CD4-positive, CD25-positive, alpha-beta regulatory T cell (primary cell): ENCODE data around the gene TMEM144. TPM values are rescaled to one million over a fixed set of nuclear protein-coding genes. Genes with fewer than 3 reads are reported as not detected.

ENCODE experiments used
- ATAC-seq, 2 donors: fragments of 150-1000 bp; cut with Tn5 transposase; one replicate each; pipeline ENCODE4 v1.10.0; 2021; ENCODE audit warnings: low read depth in 2 of 2, moderate number of reproducible peaks in 2 of 2, moderate library complexity in 1 of 2
- DNase-seq, 3 donors: peaks; one replicate each; pipeline versions ENCODE4 v3.0.0 to v3.0.0-alpha.2; 2012 to 2022; ENCODE audit warnings: mixed read lengths in 1 of 3
- H3K27ac ChIP-seq: one replicate; pipeline ENCODE4 v1.7.0; 2013; ENCODE audit warnings: mild to moderate bottlenecking, low read length; ENCODE audit not compliant: insufficient read depth, poor library complexity, severe bottlenecking
- H3K27me3 ChIP-seq: one replicate; pipeline ENCODE4 v1.7.0; 2013; ENCODE audit warnings: low read length; ENCODE audit not compliant: control insufficient read depth, insufficient read depth
- H3K36me3 ChIP-seq: one replicate; pipeline ENCODE4 v1.7.0; 2013; ENCODE audit warnings: mild to moderate bottlenecking, low read length, moderate library complexity; ENCODE audit not compliant: control insufficient read depth, insufficient read depth
- H3K4me1 ChIP-seq: 2 replicates; pipeline ENCODE4 v1.7.0; 2013; ENCODE audit warnings: mild to moderate bottlenecking, low read length; ENCODE audit not compliant: insufficient read depth, control insufficient read depth, poor library complexity, severe bottlenecking
- H3K4me3 ChIP-seq: one replicate; pipeline ENCODE4 v1.7.0; 2013; ENCODE audit warnings: low read depth, mild to moderate bottlenecking, low read length, moderate library complexity
- H3K9me3 ChIP-seq, 2 experiments: 1 replicate in 1 of 2; 2 replicates in 1 of 2; pipeline ENCODE4 v1.7.0; 2013; ENCODE audit warnings: low read length in 2 of 2, mild to moderate bottlenecking in 1 of 2, moderate library complexity in 1 of 2; ENCODE audit not compliant: control insufficient read depth in 2 of 2
- H3K27ac Mint-ChIP-seq, 3 donors: one replicate each; pipeline ENCODE4 v1.8.0; 2020 to 2022; ENCODE audit warnings: mild to moderate bottlenecking in 3 of 3, mixed read lengths in 3 of 3, moderate library complexity in 2 of 3
- H3K27me3 Mint-ChIP-seq: one replicate; pipeline ENCODE4 v1.8.0; 2022; ENCODE audit warnings: mild to moderate bottlenecking, mixed read lengths
- H3K36me3 Mint-ChIP-seq: one replicate; pipeline ENCODE4 v1.8.0; 2020; ENCODE audit warnings: mixed read lengths
- H3K4me1 Mint-ChIP-seq, 4 donors: one replicate each; pipeline ENCODE4 v1.8.0; 2020 to 2022; ENCODE audit warnings: mixed read lengths in 4 of 4, mild to moderate bottlenecking in 1 of 4
- H3K4me3 Mint-ChIP-seq, 4 donors: one replicate each; pipeline ENCODE4 v1.8.0; 2020 to 2022; ENCODE audit warnings: mild to moderate bottlenecking in 4 of 4, mixed read lengths in 4 of 4, moderate library complexity in 3 of 4
- H3K9me3 Mint-ChIP-seq, 7 donors: one replicate each; pipeline ENCODE4 v1.8.0; 2020 to 2022; ENCODE audit warnings: mixed read lengths in 7 of 7, mild to moderate bottlenecking in 3 of 7, moderate library complexity in 2 of 7
- polyA plus RNA-seq, 4 donors: library from polyadenylated mRNA; unstranded; fragments of 300-500 nt; fragmentation: Illumina TruSeq; gene quantifications; one replicate each; pipeline ENCODE4 v1.2.3, GENCODE V29; 2021
- total RNA-seq: library from RNA; stranded (reverse); gene quantifications from one replicate; pipeline ENCODE4 v1.2.3, GENCODE V29; 2022

Gene TMEM144
- total and polyA plus RNA-seq, 5 donors from 2014 or later, result not detected

DNA sequence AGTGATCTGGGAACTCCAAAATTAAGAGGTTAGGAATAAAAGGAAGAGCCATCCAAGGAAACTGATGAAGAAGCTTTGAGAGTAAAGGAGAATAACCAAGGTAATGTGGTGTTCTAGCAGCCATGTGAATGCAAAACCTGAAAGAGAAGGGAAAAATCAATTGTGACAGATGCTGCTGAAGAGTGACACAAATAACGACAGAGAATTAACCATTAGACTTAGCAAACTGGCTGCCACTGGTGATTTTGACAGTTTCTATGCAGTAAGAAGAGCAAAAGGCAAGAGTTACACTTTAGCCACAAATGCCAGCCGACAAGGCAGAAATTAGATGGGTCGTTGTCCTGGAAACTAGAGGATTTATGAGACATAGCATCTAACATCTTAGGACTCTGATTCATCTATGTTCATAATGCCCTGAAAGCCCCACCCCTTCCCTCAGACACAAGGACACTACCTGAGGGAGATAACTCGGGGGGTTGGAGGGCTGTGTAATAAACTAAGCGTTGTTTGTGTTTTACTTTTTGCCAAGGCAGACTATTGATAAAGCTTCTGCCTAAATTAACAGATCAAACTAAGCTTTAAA, 13.0 kb upstream of the TMEM144 start:
- Mint-ChIP-seq H3K27me3 (no peaks in the 10 kb centered on the region), H3K4me1 (no peaks in the 10 kb centered on the region), H3K27ac (no peak overlapping the region), H3K4me3 (no peak overlapping the region), H3K36me3 (no peaks in the 10 kb centered on the region), H3K9me3 (peaks cover 0 to 2% (median 0%) of the 10 kb centered on the region in 7 donors)
- no peak overlapping the region for H3K27ac ChIP-seq
- no peaks in the 10 kb centered on the region for H3K9me3 ChIP-seq
- no peak overlapping the region for H3K4me3 ChIP-seq
- no peaks in the 10 kb centered on the region for H3K4me1 ChIP-seq
- no peaks in the 10 kb centered on the region for H3K36me3 ChIP-seq
- ATAC-seq (no peak), DNase-seq (no peak)
- H3K27me3 ChIP-seq, result no peaks in the 10 kb centered on the region

DNA sequence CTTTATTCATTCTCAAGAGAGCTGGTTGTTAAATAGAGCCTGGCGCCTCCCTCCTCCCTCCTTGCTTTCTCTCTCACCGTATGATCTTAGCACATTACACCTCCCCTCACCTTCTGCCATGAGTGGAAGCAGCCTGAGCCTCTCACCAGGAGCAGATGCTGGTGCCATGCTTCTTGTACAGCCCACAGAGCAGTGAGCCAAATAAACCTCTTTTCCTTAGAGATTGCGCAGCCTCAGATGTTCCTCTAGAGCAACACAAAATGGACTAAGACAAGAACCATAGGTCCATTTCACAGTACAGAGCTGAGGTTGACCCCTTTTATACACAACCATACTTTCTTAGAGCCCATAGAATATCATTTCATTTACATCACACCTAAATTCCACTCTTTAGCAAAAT, 10.1 kb upstream of the TMEM144 start:
- no peak overlapping the region for H3K27ac ChIP-seq
- Mint-ChIP-seq H3K27ac (no peak overlapping the region), H3K36me3 (no peaks in the 10 kb centered on the region), H3K4me3 (no peak overlapping the region), H3K9me3 (peaks cover 0 to 2% (median 0%) of the 10 kb centered on the region in 7 donors), H3K4me1 (no peaks in the 10 kb centered on the region), H3K27me3 (no peaks in the 10 kb centered on the region)
- no peaks in the 10 kb centered on the region for H3K36me3 ChIP-seq
- no peaks in the 10 kb centered on the region for H3K9me3 ChIP-seq
- H3K4me1 ChIP-seq, result no peaks in the 10 kb centered on the region
- no peak overlapping the region for H3K4me3 ChIP-seq
- no peak for ATAC-seq
- DNase-seq, result no peak
- no peaks in the 10 kb centered on the region for H3K27me3 ChIP-seq

DNA sequence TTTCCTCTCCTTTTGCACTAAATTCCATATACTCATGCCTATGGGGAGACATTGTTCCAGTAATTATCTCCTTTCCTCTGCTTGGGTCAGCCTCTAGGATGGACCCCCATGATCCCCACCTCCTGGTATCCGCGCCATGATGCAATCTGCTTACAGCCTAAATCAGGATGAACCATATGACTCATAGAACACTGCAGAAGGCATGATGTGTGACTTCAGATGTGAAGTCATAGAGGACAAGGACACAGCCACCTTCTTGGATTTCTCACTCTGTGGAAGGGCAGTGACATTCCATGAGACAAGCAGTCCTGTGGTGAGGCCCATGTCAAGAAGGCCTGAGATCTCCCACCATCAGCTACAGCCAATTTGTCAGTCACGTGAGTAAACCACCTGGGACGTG, 9.0 kb upstream of the TMEM144 start:
- H3K4me3 Mint-ChIP-seq, result no peak overlapping the region
- no peak overlapping the region for H3K27ac ChIP-seq
- DNase-seq (no peak), ATAC-seq (no peak)
- H3K9me3 ChIP-seq, result no peaks in the 10 kb centered on the region
- H3K36me3 ChIP-seq, result no peaks in the 10 kb centered on the region
- H3K9me3 Mint-ChIP-seq, result peaks cover 0 to 2% (median 0%) of the 10 kb centered on the region in 7 donors
- H3K4me1 Mint-ChIP-seq, result no peaks in the 10 kb centered on the region
- no peaks in the 10 kb centered on the region for H3K27me3 Mint-ChIP-seq
- H3K27ac Mint-ChIP-seq, result no peak overlapping the region
- H3K36me3 Mint-ChIP-seq, result no peaks in the 10 kb centered on the region
- no peak overlapping the region for H3K4me3 ChIP-seq
- H3K27me3 ChIP-seq, result no peaks in the 10 kb centered on the region
- no peaks in the 10 kb centered on the region for H3K4me1 ChIP-seq

DNA sequence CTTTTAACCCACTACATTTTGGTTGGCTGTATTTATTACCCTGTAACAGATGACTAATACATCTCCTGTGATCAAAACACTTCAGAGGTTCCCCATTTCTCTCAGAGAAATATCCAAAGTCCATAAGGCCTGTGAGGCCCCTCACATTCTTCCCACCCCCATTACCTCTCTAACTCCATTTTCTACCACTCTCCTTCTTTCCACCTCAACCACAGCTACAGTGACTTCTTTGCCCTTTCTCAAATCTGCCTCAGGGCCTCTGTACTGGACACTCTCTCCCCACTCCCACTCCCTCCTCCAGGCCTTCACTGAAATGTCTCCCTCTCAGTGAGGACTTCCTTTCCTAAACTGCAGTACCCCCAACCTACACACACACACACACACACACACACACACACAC, 8.4 kb upstream of the TMEM144 start:
- Histone ChIP-seq H3K4me3 (no peak overlapping the region), H3K9me3 (no peaks in the 10 kb centered on the region), H3K4me1 (no peaks in the 10 kb centered on the region), H3K36me3 (no peaks in the 10 kb centered on the region), H3K27ac (no peak overlapping the region), H3K27me3 (no peaks in the 10 kb centered on the region)
- DNase-seq (no peak), ATAC-seq (no peak)
- Mint-ChIP-seq H3K9me3 (peaks cover 0 to 2% (median 0%) of the 10 kb centered on the region in 7 donors), H3K4me1 (no peaks in the 10 kb centered on the region), H3K27me3 (no peaks in the 10 kb centered on the region), H3K4me3 (no peak overlapping the region), H3K36me3 (no peaks in the 10 kb centered on the region), H3K27ac (no peak overlapping the region)

DNA sequence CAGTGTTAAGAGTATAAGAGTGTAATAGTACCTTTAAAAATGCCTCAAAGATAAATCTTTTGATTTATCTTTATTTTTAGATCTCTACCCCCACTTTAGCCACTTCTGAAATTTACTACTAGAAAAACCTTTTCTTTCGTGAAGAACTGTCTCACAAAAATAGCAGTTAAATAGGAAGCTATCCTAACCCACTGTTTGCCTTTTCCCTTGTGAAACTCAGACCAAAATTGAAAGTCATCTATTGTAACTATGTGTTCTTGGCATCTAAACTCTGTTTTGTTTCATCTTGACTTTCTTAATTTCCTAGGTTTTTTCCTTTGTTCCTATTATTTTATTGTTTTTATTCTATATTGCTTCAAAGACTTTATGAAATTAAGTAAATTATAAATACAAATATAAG, 7.8 kb upstream of the TMEM144 start:
- Histone ChIP-seq H3K4me1 (no peaks in the 10 kb centered on the region), H3K9me3 (no peaks in the 10 kb centered on the region), H3K36me3 (no peaks in the 10 kb centered on the region), H3K27me3 (no peaks in the 10 kb centered on the region), H3K4me3 (no peak overlapping the region), H3K27ac (no peak overlapping the region)
- peaks cover 0 to 2% (median 0%) of the 10 kb centered on the region in 7 donors for H3K9me3 Mint-ChIP-seq
- no peaks in the 10 kb centered on the region for H3K36me3 Mint-ChIP-seq
- no peak overlapping the region for H3K4me3 Mint-ChIP-seq
- peaks cover 2% of the 10 kb centered on the region for H3K27me3 Mint-ChIP-seq
- no peak for DNase-seq
- no peak overlapping the region for H3K27ac Mint-ChIP-seq
- no peak for ATAC-seq
- H3K4me1 Mint-ChIP-seq, result no peaks in the 10 kb centered on the region

DNA sequence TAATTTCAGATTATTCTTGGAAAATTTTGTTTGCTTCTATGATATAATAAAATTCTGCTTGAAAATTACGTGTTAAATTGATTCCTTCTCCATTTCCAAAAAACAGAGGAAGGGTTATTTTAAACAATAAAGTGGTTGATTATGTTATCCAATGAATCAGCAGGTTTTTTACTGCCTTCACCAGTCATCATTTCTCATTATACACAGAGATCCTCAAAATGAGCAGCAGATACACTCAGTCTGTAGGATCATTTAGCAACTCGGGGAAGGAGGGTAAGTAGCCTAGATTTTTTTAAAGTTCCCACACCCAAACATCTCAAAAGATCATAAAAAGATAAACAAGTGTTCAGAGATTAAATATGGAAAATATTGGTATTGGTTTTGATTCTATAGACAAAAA, 6.8 kb upstream of the TMEM144 start:
- H3K4me3 Mint-ChIP-seq, result no peak overlapping the region
- ATAC-seq (no peak), DNase-seq (no peak)
- H3K27me3 Mint-ChIP-seq, result peaks cover 4% of the 10 kb centered on the region
- Histone ChIP-seq H3K27me3 (no peaks in the 10 kb centered on the region), H3K4me1 (no peaks in the 10 kb centered on the region), H3K9me3 (no peaks in the 10 kb centered on the region), H3K4me3 (no peak overlapping the region), H3K27ac (no peak overlapping the region), H3K36me3 (no peaks in the 10 kb centered on the region)
- H3K4me1 Mint-ChIP-seq, result no peaks in the 10 kb centered on the region
- H3K27ac Mint-ChIP-seq, result no peak overlapping the region
- no peaks in the 10 kb centered on the region for H3K36me3 Mint-ChIP-seq
- H3K9me3 Mint-ChIP-seq, result peaks cover 0 to 3% (median 0%) of the 10 kb centered on the region in 7 donors

DNA sequence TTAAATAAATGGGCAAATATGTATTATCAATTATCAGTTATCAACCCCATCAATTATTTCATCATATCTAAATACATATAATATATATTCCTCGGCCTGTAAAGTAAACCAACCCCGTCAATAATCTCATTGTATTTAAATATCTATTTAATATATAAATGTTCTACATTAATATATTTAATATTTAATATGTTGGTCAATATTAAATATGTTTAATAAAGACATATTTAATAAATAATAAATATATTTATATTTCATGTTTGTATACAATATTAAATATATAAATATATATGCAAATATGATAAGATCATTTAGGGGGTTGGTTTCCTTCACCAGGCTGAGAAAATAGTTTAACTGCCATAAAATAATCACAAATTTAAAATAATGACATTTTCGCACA, 6.4 kb upstream of the TMEM144 start:
- Histone ChIP-seq H3K9me3 (no peaks in the 10 kb centered on the region), H3K4me1 (no peaks in the 10 kb centered on the region), H3K36me3 (no peaks in the 10 kb centered on the region), H3K4me3 (no peak overlapping the region), H3K27ac (no peak overlapping the region), H3K27me3 (no peaks in the 10 kb centered on the region)
- Mint-ChIP-seq H3K4me3 (no peak overlapping the region), H3K27me3 (peaks cover 4% of the 10 kb centered on the region), H3K9me3 (peaks cover 0 to 3% (median 0%) of the 10 kb centered on the region in 7 donors), H3K27ac (no peak overlapping the region), H3K4me1 (no peaks in the 10 kb centered on the region), H3K36me3 (no peaks in the 10 kb centered on the region)
- ATAC-seq, result no peak
- no peak for DNase-seq

DNA sequence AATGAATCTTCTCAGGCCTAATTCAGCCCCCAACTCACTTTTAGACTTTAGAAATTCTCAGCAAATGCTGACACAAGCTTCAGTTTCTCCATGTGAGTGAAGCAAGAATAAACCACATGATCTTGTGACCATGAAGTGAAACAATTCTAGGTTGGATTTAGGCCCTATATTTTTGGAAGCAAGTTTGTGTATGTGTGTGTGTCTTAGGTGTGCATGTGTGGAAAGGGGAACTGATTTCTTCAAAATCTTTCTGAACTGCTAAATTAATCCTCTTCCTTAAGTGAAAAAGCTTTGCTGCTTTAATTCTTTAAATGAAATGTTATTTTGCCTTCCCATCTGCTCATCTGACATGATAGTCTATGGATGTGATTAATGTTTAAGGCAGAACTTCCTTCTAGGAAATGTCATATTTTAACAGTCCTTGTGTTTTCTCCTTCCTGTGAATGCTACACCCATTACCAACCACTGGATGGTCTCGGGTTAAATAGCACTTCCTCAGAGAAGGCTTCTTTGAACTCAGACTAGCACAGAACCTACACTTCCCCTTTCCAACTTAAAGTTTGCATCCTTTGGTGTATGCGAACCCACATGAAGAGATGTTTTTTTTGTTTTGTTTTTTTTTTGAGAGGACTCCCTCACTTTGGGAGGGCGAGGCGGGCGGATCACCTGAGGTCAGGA, 1.2 kb upstream of the TMEM144 start:
- Histone ChIP-seq H3K4me3 (no peak overlapping the region), H3K9me3 (no peaks in the 10 kb centered on the region), H3K36me3 (no peaks in the 10 kb centered on the region), H3K4me1 (no peaks in the 10 kb centered on the region), H3K27ac (no peak overlapping the region), H3K27me3 (no peaks in the 10 kb centered on the region)
- no peak for DNase-seq
- no peak for ATAC-seq
- H3K9me3 Mint-ChIP-seq, result peaks cover 0 to 3% (median 2%) of the 10 kb centered on the region in 7 donors
- no peak overlapping the region for H3K4me3 Mint-ChIP-seq
- H3K27me3 Mint-ChIP-seq, result peaks cover 24% of the 10 kb centered on the region
- H3K4me1 Mint-ChIP-seq, result peaks cover 0 to 4% (median 0%) of the 10 kb centered on the region in 4 donors
- no peaks in the 10 kb centered on the region for H3K36me3 Mint-ChIP-seq
- H3K27ac Mint-ChIP-seq, result no peak overlapping the region
